A549 (cell line): ENCODE measurements around the gene POLR1E. TPM values are rescaled to one million over a fixed set of nuclear protein-coding genes. Genes with fewer than 3 reads are reported as not detected.

Experiments used
- ATAC-seq, 2 experiments: fragments of 200-7000 bp in 1 of 2; fragments of >200 bp in 1 of 2; cut with Nextera tagmentation in 1 of 2; cut with Tn5 transposase in 1 of 2; 3 replicates each; pipeline versions ENCODE4 v1.8.0 to v1.9.1; 2018 to 2020; ENCODE audit warnings: mild to moderate bottlenecking in 1 of 2, moderate library complexity in 1 of 2
- CTCF ChIA-PET: fragments of 300-600 bp; sonication (Branson Sonifier 250); formaldehyde crosslinking; extraction: SDS; loops from one replicate; lab custom pipeline; 2021; ENCODE audit warnings: antibody characterized with exemption, inconsistent platforms; lab: Yijun Ruan, JAX
- POLR2A ChIA-PET: fragments of 350-600 bp; formaldehyde crosslinking; extraction: SDS; loops from one replicate; lab custom pipeline; 2021; ENCODE audit warnings: antibody characterized with exemption, inconsistent platforms; lab: Yijun Ruan, JAX
- DNase-seq, 2 experiments: peaks; one replicate each; pipeline versions ENCODE4 v3.0.0 to v3.0.0-alpha.2; 2011 to 2016; ENCODE audit warnings: low read depth in 1 of 2, low spot score in 1 of 2
- FAIRE-seq: peaks from 2 replicates; lab custom pipeline; 2011; peaks lifted over from hg19 to GRCh38; lab: Jason Lieb, UNC
- H3K27ac ChIP-seq, 2 experiments: fragments of >200 bp; sonication (Bioruptor Twin); formaldehyde crosslinking; 3 replicates each; pipeline ENCODE4 v1.5.1; 2016 to 2017
- H3K4me1 ChIP-seq: fragments of >200 bp; sonication (Bioruptor Twin); formaldehyde crosslinking; 3 replicates; pipeline ENCODE4 v1.6.1; 2016
- H3K4me2 ChIP-seq: fragments of >200 bp; sonication (Bioruptor Twin); formaldehyde crosslinking; 3 replicates; pipeline ENCODE4 v1.6.1; 2016
- H3K4me3 ChIP-seq: fragments of >200 bp; sonication (Bioruptor Twin); formaldehyde crosslinking; 3 replicates; pipeline ENCODE4 v1.5.1; 2016
- H3K9me3 ChIP-seq: fragments of >200 bp; sonication (Bioruptor Twin); formaldehyde crosslinking; 3 replicates; pipeline ENCODE4 v1.6.1; 2016
- BHLHE40 ChIP-seq: IDR thresholded peaks from 2 replicates; pipeline ENCODE4 v1.6.1; 2012; ENCODE audit warnings: low read depth, low read length, inconsistent platforms
- CBX2 ChIP-seq: fragments of 200-600 bp; sonication (generic); IDR thresholded peaks from 2 replicates; pipeline ENCODE4 v1.6.1; 2016; ENCODE audit warnings: low read depth, mild to moderate bottlenecking, borderline replicate concordance
- CEBPB ChIP-seq, 2 experiments: fragments of >200 bp in 1 of 2; sonication (Bioruptor Twin) in 1 of 2; formaldehyde crosslinking in 1 of 2; IDR thresholded peaks; 2 replicates each; pipeline ENCODE4 v1.6.1; 2012 to 2016
- CHD2 ChIP-seq: fragments of 150-350 bp; IDR thresholded peaks from 2 replicates; pipeline ENCODE4 v1.6.1; 2014; ENCODE audit warnings: low read length; ENCODE audit not compliant: partially characterized antibody
- EHF ChIP-seq: fragments of 250-450 bp; sonication (Bioruptor Pico); IDR thresholded peaks from 2 replicates; pipeline ENCODE4 v1.5.0; 2020; ENCODE audit warnings: mild to moderate bottlenecking
- HDAC2 ChIP-seq: fragments of 200-600 bp; sonication (generic); IDR thresholded peaks from 2 replicates; pipeline ENCODE4 v1.6.1; 2016
- HOXA7 ChIP-seq: fragments of 250-450 bp; sonication (Bioruptor Pico); IDR thresholded peaks from 2 replicates; pipeline ENCODE4 v1.5.0; 2020; ENCODE audit warnings: mild to moderate bottlenecking, moderate library complexity
- HOXB13 ChIP-seq: fragments of 250-450 bp; sonication (Bioruptor Pico); IDR thresholded peaks from 2 replicates; pipeline ENCODE4 v1.5.0; 2020; ENCODE audit warnings: low read depth, mild to moderate bottlenecking, moderate library complexity
- HOXB5 ChIP-seq: fragments of 250-450 bp; sonication (Bioruptor Pico); IDR thresholded peaks from 2 replicates; pipeline ENCODE4 v1.5.0; 2020; ENCODE audit warnings: mild to moderate bottlenecking, moderate library complexity
- JUNB ChIP-seq: fragments of >200 bp; sonication (Bioruptor Twin); formaldehyde crosslinking; IDR thresholded peaks from 2 replicates; pipeline ENCODE4 v1.6.1; 2016
- MAFK ChIP-seq: fragments of 450-650 bp; IDR thresholded peaks from 2 replicates; pipeline ENCODE4 v1.6.1; 2014; ENCODE audit not compliant: partially characterized antibody
- NFE2L2 ChIP-seq: fragments of 150-350 bp; conservative IDR thresholded peaks from 2 replicates; pipeline ENCODE4 v1.6.1; 2014; ENCODE audit warnings: low read length
- RAD21 ChIP-seq, 2 experiments: fragments of >200 bp in 1 of 2; sonication (Bioruptor Twin) in 1 of 2; formaldehyde crosslinking in 1 of 2; IDR thresholded peaks in 1 of 2; conservative IDR thresholded peaks in 1 of 2; 2 replicates in 1 of 2; 3 replicates in 1 of 2; pipeline ENCODE4 v1.6.1; 2012 to 2018; ENCODE audit warnings: inconsistent platforms in 1 of 2
- RARB ChIP-seq: fragments of 250-450 bp; sonication (Bioruptor Pico); IDR thresholded peaks from 2 replicates; pipeline ENCODE4 v1.8.0; 2021; ENCODE audit warnings: mild to moderate bottlenecking, moderate library complexity
- SREBF2 ChIP-seq: fragments of 450-650 bp; IDR thresholded peaks from 2 replicates; pipeline ENCODE4 v1.6.1; 2014; ENCODE audit warnings: mild to moderate bottlenecking, moderate library complexity
- WGBS: methylation state at CpG from one replicate; pipeline ENCODE4 v1.1.6; 2017; ENCODE audit errors: missing lambda C conversion rate; 5-methylcytosine and 5-hydroxymethylcytosine counted together
- polyA plus RNA-seq, 4 experiments: library from polyadenylated mRNA; depleted of rRNA in 3 of 4; stranded (reverse); fragments of >200 nt; fragmentation: RNase III in 1 of 4; extraction: RNeasy Plus Mini Kit Qiagen cat#74134 plus additional on column Dnase treatment in 1 of 4; gene quantifications; 2 replicates in 3 of 4; 3 replicates in 1 of 4; pipeline ENCODE4 v1.2.3, GENCODE V29; 2011 to 2017
- TF ChIP-seq, protein P1 (sequence below): IDR thresholded peaks from 2 replicates; pipeline ENCODE4 v1.6.1; 2012; ENCODE audit warnings: low read depth, borderline replicate concordance
- TF ChIP-seq, protein P2 (sequence below): fragments of >200 bp; sonication (Bioruptor Twin); formaldehyde crosslinking; IDR thresholded peaks from 3 replicates; pipeline ENCODE4 v1.5.1; 2016
- TF ChIP-seq, protein P3 (sequence below): IDR thresholded peaks from 2 replicates; pipeline ENCODE4 v1.6.1; 2012
- TF ChIP-seq, protein P4 (sequence below): fragments of >200 bp; sonication (Bioruptor Twin); formaldehyde crosslinking; IDR thresholded peaks from 2 replicates; pipeline ENCODE4 v1.6.1; 2016

POLR1E gene
- polyA plus RNA-seq, 2 of the 4 experiments (the other 2 are of a cell fraction), result 41.9 to 47.2 TPM

DNA sequence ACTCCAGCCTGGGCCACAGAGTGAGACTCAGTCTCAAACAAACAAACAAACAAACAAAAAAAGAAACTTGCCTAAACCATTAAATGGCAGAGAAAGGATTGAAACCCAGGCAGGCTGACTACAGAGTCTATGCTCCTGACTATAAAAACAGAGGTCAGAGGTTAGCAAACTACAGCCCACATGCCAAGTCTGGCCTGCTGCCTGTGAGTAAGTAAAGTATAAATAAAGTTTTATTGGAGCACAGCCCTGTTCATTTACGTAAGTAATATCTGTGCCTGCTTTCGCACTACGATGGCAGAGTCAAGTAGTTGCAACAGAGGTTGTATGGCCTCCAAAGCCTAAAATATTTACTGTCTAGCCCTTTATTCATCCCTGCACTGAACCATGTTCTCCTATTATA, 11.6 kb downstream of the POLR1E start:
- ATAC-seq (no peak), DNase-seq (no peak), FAIRE-seq (no peak)
- CTCF ChIA-PET, result no interaction called here
- TF ChIP-seq CHD2 (no peak), SREBF2 (no peak), NFE2L2 (no peak), EHF (CRISPR knock-in tag) (no peak), CEBPB (IDR thresholded peaks at IDR 0.05) (no peak), HOXB13 (CRISPR knock-in tag) (no peak), JUNB (no peak), HOXA7 (CRISPR knock-in tag) (no peak), RAD21 (conservative IDR thresholded peaks at IDR 0.05 in 1 of 2, IDR thresholded peaks at IDR 0.05 in 1 of 2) (no peak), CBX2 (no peak), HOXB5 (no peak)
- TF ChIP-seq, protein P1, sequence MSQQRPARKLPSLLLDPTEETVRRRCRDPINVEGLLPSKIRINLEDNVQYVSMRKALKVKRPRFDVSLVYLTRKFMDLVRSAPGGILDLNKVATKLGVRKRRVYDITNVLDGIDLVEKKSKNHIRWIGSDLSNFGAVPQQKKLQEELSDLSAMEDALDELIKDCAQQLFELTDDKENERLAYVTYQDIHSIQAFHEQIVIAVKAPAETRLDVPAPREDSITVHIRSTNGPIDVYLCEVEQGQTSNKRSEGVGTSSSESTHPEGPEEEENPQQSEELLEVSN, result no peak
- TF ChIP-seq, protein P2, sequence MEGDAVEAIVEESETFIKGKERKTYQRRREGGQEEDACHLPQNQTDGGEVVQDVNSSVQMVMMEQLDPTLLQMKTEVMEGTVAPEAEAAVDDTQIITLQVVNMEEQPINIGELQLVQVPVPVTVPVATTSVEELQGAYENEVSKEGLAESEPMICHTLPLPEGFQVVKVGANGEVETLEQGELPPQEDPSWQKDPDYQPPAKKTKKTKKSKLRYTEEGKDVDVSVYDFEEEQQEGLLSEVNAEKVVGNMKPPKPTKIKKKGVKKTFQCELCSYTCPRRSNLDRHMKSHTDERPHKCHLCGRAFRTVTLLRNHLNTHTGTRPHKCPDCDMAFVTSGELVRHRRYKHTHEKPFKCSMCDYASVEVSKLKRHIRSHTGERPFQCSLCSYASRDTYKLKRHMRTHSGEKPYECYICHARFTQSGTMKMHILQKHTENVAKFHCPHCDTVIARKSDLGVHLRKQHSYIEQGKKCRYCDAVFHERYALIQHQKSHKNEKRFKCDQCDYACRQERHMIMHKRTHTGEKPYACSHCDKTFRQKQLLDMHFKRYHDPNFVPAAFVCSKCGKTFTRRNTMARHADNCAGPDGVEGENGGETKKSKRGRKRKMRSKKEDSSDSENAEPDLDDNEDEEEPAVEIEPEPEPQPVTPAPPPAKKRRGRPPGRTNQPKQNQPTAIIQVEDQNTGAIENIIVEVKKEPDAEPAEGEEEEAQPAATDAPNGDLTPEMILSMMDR, result no peak
- TF ChIP-seq, protein P3, sequence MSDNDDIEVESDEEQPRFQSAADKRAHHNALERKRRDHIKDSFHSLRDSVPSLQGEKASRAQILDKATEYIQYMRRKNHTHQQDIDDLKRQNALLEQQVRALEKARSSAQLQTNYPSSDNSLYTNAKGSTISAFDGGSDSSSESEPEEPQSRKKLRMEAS, result no peak
- TF ChIP-seq, protein P4, sequence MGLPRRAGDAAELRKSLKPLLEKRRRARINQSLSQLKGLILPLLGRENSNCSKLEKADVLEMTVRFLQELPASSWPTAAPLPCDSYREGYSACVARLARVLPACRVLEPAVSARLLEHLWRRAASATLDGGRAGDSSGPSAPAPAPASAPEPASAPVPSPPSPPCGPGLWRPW, result no peak
- Histone ChIP-seq H3K27ac (no peak overlapping the region), H3K4me1 (no peaks in the 10 kb centered on the region), H3K4me2 (no peak overlapping the region), H3K9me3 (no peaks in the 10 kb centered on the region), H3K4me3 (no peak overlapping the region)
- POLR2A ChIA-PET, result no interaction called here
- WGBS, result 97% methylated on average over 3 of the region's 3 CpGs

DNA sequence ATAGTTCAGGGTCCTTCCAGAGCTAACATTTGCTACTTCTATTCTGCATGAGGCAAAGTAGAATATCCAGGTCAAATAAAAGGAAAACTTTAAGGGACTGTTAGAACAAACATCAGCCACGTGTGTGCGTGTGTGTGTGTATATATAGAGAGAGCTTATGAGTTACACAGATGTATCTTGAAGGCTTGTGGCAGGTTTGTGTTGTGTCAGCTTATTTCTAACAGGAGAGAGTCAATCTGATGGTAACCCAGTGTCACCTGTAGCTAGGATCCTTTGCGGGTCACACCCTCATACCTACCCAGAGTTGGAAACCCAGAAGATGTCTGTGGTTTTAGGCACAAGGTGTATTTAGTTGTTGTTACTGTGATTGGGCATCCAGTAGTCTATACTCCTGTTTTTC, 12.7 kb downstream of the POLR1E start:
- TF ChIP-seq MAFK (peak; percentile 75), BHLHE40 (no peak), RARB (CRISPR knock-in tag) (no peak), HOXB13 (CRISPR knock-in tag) (no peak)
- CTCF ChIA-PET, result interaction anchor here (0.8 to 1.2 kb wide), 2 partner anchors 11 to 15 kb away, joined by 3 to 5 read pairs; no protein-coding TSS in a partner anchor
- no peak overlapping the region for H3K4me3 ChIP-seq
- H3K9me3 ChIP-seq, result no peaks in the 10 kb centered on the region
- no peaks in the 10 kb centered on the region for H3K4me1 ChIP-seq
- 91% methylated on average over 3 of the region's 3 CpGs for WGBS
- ATAC-seq (no peak), FAIRE-seq (no peak), DNase-seq (no peak)
- H3K4me2 ChIP-seq, result no peak overlapping the region
- POLR2A ChIA-PET, result no interaction called here
- H3K27ac ChIP-seq, result no peak overlapping the region

DNA sequence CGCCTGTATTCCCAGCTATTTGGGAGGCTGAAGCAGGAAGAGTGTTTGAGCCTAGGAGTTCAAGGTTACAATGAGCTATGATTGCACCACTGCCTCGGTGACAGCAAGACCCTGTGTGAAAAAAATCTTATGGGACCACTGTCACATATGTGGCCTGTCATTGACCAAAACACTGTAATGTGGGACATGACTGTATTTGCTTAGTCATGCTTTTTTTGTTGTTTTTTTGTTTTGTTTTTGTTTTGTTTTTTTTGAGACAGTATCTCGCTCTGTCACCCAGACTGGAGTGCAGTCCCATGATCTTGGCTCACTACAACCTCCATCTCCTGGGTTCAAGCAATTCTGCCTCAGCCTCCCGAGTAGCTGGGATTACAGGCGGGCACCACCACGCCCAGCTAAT, 13.5 kb downstream of the POLR1E start:
- DNase-seq, result no peak
- ATAC-seq, result no peak
- FAIRE-seq, result no peak
- TF ChIP-seq HOXA7 (CRISPR knock-in tag) (no peak), HDAC2 (no peak), NFE2L2 (peak; percentile 93), MAFK (peak; percentile 94)
- no peaks in the 10 kb centered on the region for H3K9me3 ChIP-seq
- no peaks in the 10 kb centered on the region for H3K4me1 ChIP-seq
- ChIA-PET POLR2A (no interaction called here), CTCF (no interaction called here)
- H3K4me3 ChIP-seq, result no peak overlapping the region
- no peak overlapping the region for H3K4me2 ChIP-seq
- H3K27ac ChIP-seq, result peak overlapping the region in 1 of 2 experiments; percentile 20; a peak in 2 of 6 replicates
- 95% methylated on average over 6 of the region's 6 CpGs for WGBS
